Esophagus (tissue), 2 donors: ENCODE results near the gene GCK. TPM values are rescaled to one million over a fixed set of nuclear protein-coding genes. Genes with fewer than 3 reads are reported as not detected.

ENCODE experiments used
- H3K27ac ChIP-seq, 2 donors: one replicate each; pipeline ENCODE4 v1.5.1; 2013; ENCODE audit warnings: low read depth in 2 of 2, mild to moderate bottlenecking in 2 of 2, inconsistent platforms in 1 of 2, low read length in 1 of 2, moderate library complexity in 1 of 2
- H3K27me3 ChIP-seq, 2 donors: one replicate each; pipeline ENCODE4 v1.6.1; 2013; ENCODE audit warnings: low read length in 2 of 2, control low read depth in 1 of 2, mild to moderate bottlenecking in 1 of 2; ENCODE audit not compliant: insufficient read depth in 2 of 2, control insufficient read depth in 1 of 2
- H3K36me3 ChIP-seq, 2 donors: one replicate each; pipeline ENCODE4 v1.6.1; 2013; ENCODE audit warnings: low read length in 1 of 2; ENCODE audit not compliant: control insufficient read depth in 2 of 2, insufficient read depth in 2 of 2
- H3K4me1 ChIP-seq, 2 donors: one replicate each; pipeline ENCODE4 v1.6.1; 2013; ENCODE audit warnings: low read length in 1 of 2; ENCODE audit not compliant: control insufficient read depth in 2 of 2, insufficient read depth in 2 of 2
- H3K4me3 ChIP-seq, 2 donors: one replicate each; pipeline ENCODE4 v1.5.1; 2013; ENCODE audit warnings: low read length in 2 of 2, mild to moderate bottlenecking in 2 of 2, low read depth in 1 of 2, moderate library complexity in 1 of 2
- H3K9me3 ChIP-seq, 2 donors: one replicate each; pipeline ENCODE4 v1.6.1; 2013; ENCODE audit warnings: mild to moderate bottlenecking in 2 of 2, low read depth in 1 of 2, low read length in 1 of 2, moderate library complexity in 1 of 2; ENCODE audit not compliant: control insufficient read depth in 2 of 2, insufficient read depth in 1 of 2
- WGBS, 2 donors: extraction: QIAGEN DNeasy Blood & Tissue Kit; methylation state at CpG; one replicate each; pipeline ENCODE4 v1.1.7; 2013; 5-methylcytosine and 5-hydroxymethylcytosine counted together
- polyA plus RNA-seq, 2 donors: library from polyadenylated mRNA; stranded (reverse); fragments of 200-250 nt; gene quantifications; one replicate each; pipeline ENCODE4 v1.2.3, GENCODE V29; 2013
- donor health status: healthy with polysubstance abuse.
- donor health status: Bipolar disorder and iron deficiency.

Gene GCK
- polyA plus RNA-seq, 2 donors = 0.18 to 0.27 TPM

DNA sequence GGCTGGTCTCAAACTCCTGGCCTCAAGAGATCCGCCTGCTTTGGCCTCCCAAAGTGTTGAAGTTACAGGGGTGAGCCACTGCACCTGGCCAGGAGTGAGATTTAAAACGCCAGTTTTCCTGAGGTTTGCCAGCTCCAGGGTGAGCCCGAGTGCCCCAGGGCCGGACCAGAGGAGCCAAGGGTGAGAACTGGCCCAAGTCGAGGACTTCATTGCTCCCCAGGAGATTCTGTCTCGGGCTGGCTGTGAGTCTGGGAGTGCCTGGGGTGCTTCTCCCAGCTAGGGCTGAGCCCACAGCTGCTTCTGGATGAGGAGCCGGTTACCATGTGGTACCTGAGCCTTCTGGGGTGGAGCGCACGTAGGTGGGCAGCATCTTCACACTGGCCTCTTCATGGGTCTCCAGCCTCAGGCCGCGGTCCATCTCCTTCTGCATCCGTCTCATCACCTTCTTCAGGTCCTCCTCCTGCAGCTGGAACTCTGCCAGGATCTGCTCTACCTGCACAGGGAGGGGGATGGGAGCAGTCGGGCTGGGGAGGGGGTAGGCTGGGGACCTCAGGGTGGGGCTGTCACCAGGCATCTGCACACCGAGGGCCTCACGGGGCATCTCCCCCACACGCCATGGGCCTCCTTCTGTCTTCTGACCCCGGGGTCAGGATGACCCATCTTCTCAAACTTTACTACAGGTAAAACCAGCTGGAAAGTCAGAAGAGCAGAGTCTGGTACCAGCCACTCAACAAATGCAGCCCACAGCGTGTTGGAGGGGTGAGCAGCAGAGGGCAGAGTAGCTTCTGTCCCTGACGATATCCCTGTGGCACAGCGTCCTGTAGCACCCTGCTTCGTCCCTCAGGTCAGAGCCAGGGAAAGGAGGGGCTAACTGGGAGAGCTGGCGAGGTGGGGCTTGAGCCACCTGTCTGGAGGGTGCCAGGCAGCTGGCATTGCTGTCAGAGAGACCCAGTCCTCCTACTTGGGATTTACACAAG is 36.0 kb downstream of the GCK start:
- Histone ChIP-seq H3K9me3 (no peaks in the 10 kb centered on the region), H3K27ac (no peak overlapping the region), H3K36me3 (no peaks in the 10 kb centered on the region), H3K4me3 (no peak overlapping the region), H3K4me1 (peaks cover 0 to 4% of the 10 kb centered on the region in 2 donors), H3K27me3 (no peaks in the 10 kb centered on the region)
- 80% methylated on average over 22 of the region's 22 CpGs for WGBS, 2 donors

DNA sequence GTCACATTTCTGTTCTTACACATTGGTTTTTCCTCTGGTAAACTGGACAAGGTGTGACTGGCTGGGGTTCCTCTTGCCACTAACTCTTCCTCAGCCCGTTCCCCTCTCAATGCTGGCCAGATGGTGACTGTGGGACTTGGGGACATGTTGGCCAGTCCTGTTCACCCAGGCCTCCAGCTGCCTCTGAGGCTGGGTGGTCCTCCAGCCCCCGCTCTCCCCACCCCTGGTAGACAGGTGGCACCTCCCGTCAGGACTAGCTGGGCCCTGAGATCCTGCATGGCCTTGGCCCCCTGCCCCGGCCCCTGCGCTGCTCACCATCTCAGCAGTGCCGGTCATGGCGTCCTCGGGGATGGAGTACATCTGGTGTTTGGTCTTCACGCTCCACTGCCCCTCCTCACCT is 37.3 kb downstream of the GCK start:
- H3K9me3 ChIP-seq = no peaks in the 10 kb centered on the region
- H3K4me1 ChIP-seq = peaks cover 0 to 4% of the 10 kb centered on the region in 2 donors
- WGBS, 2 donors = 94 to 97% methylated on average over 9 of the region's 9 CpGs
- H3K27ac ChIP-seq = no peak overlapping the region
- H3K36me3 ChIP-seq = no peaks in the 10 kb centered on the region
- no peak overlapping the region for H3K4me3 ChIP-seq
- no peaks in the 10 kb centered on the region for H3K27me3 ChIP-seq

DNA sequence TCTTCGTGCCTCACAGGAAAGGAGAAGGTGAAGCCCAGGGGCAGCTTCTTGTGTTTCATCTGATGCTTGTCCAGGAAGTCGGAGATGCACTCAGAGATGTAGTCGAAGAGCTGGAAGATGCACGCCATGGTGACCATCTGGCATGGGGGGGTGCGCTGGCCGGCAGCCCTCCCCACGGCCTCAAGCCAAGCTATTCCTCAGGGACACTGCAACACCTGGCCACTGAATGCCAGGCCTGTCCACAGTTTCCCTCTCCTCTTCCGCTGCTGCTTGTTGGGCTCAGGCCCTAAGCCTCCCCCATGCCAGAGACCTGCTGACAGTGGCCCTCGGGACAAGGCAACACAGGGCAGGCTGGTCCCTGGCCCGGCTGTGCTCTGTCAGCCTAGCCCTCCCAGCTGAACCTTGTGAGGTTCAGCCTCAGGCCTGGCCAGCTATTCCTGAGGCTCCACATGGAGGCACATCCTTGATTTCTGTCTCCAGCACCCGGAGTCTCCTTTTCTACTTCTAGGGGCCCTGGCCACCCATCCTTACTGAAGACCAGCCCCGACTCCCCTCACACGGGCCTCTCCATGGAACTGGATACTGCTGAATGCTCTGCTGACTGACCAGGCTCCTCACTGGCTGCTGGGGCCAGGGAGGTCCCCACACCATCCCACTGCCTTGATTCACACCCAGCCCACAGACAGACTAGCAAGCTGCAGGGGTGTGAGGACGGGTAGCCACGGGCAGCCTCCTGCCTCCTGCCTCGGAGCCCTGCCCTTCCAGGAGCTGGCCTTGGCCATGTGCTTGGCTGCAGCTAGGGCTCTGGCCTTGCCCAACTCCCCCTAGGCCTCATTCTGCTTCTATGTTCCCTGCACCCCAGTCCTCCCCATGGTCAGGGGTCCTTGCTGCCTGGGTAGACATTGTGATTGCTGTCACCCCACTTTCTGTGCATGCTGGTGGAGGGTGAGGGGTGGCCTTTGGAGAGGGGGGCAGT is 38.0 kb downstream of the GCK start:
- Histone ChIP-seq H3K4me1 (peaks cover 0 to 9% of the 10 kb centered on the region in 2 donors), H3K27me3 (no peaks in the 10 kb centered on the region), H3K27ac (no peak overlapping the region), H3K4me3 (no peak overlapping the region), H3K9me3 (no peaks in the 10 kb centered on the region), H3K36me3 (no peaks in the 10 kb centered on the region)
- WGBS, 2 donors = 87 to 90% methylated on average over 16 of the region's 16 CpGs

DNA sequence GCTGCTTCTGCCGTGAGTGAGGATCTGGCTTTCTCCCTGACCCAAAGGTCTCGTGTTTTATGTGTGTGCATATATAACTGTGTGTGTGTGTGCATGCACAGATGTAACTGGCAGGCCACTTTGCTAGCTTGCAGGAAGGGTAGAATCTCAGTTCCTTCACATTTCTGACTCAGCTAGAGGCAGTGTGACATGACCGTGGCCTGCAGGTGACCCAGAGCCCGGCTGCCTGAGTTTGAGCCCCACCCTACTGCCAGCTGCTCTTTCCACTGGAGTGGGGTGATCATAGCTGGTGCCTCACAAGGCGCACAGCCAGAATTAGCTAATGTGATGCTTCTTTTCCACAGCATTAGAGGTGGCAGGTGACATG is 38.8 kb downstream of the GCK start:
- Histone ChIP-seq H3K9me3 (no peaks in the 10 kb centered on the region), H3K27ac (no peak overlapping the region), H3K36me3 (no peaks in the 10 kb centered on the region), H3K27me3 (no peaks in the 10 kb centered on the region), H3K4me3 (no peak overlapping the region), H3K4me1 (peaks cover 0 to 14% of the 10 kb centered on the region in 2 donors)
- WGBS, 2 donors = 65 to 67% methylated on average over 5 of the region's 5 CpGs

DNA sequence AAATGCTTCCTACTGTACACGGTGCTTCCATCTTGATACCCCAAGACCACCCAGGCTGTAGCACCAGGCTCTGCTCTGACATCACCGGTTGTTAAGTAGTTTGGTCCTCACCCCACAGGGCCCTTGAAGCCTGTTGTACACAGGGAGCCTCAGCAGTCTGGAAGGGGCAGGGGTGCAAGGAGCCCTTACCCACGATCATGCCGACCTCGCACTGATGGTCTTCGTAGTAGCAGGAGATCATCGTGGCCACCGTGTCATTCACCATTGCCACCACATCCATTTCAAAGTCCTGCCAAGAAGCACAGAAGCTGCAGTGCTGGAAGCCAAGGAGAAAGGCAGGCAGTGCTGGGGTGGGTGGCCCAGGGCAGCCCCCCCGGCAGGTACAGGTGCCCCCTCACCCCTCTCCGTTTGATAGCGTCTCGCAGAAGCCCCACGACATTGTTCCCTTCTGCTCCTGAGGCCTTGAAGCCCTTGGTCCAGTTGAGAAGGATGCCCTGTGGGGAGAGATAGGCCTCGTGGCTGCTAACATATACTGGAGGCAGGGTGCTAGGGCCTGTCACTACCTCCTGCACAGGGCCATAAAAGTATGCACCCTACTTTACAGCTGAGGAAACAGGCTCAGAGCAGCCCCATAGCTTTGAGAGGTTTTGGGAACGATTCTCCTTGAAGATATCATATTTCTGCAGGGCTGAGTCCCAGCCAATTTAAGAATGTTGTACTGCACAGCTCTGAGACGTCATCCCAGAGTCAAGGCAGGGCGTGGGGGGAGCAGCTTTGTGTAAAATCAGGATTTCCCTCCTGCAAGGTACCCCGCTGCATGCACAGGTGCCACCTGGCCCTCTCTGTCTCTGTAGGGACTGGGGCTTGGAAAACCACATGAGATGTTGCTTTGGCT is 39.4 kb downstream of the GCK start:
- Histone ChIP-seq H3K4me1 (peaks cover 0 to 18% of the 10 kb centered on the region in 2 donors), H3K36me3 (no peaks in the 10 kb centered on the region), H3K27me3 (no peaks in the 10 kb centered on the region), H3K27ac (no peak overlapping the region), H3K9me3 (no peaks in the 10 kb centered on the region), H3K4me3 (no peak overlapping the region)
- 84% methylated on average over 18 of the region's 18 CpGs for WGBS, 2 donors

DNA sequence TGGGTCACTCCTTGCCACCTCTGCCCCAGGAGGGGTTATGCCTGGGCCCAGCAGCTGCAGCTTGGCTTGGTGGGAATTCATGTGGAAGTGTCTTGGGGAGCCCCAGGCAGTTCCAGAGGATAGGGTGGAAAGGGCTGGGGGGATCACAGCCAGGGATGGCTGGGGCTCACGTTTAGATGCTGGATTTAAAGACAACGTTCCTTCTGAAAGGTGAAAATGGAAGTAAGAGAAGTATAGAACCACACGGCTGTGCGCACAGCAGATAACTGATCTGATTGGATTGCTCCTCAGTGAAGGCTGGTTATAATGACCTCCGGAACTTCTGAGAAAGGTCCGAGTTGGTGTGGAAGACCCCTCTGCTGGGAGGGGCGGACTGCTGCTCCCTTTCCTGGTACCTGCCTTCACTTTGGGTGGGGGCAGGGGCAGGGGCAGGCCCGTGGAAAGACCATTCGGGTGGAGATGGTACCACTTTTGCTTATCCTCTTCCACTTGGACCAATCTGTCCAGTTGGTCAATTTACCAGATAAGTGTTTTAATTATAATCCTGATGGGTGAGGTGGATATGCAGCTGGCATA is 40.2 kb downstream of the GCK start:
- Histone ChIP-seq H3K4me1 (peaks cover 0 to 18% of the 10 kb centered on the region in 2 donors), H3K4me3 (no peak overlapping the region), H3K36me3 (no peaks in the 10 kb centered on the region), H3K9me3 (no peaks in the 10 kb centered on the region), H3K27me3 (no peaks in the 10 kb centered on the region), H3K27ac (no peak overlapping the region)
- WGBS, 2 donors = 86 to 88% methylated on average over 9 of the region's 9 CpGs

DNA sequence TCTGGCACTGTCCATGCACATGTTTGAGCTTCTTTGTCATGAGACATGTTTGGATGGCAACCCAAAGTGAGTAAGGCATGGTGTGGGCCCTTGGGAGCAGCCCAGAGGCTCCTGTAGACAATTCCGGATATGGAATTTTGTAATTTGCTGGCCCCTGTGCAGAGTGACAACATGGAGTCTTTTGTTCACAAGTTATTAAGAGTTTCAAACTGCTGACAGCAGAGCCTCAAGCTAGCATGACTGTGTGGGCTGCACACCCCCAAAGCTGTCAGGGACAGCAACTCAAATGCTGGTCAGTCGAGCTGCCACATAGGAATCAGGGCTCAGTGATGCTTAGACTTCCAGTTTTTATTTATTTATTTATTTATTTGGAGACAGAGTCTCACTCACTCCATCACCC is 41.1 kb downstream of the GCK start:
- Histone ChIP-seq H3K27ac (no peak overlapping the region), H3K9me3 (no peaks in the 10 kb centered on the region), H3K4me1 (peaks cover 0 to 18% of the 10 kb centered on the region in 2 donors), H3K27me3 (no peaks in the 10 kb centered on the region), H3K4me3 (no peak overlapping the region), H3K36me3 (no peaks in the 10 kb centered on the region)
- 83% methylated on average over 2 of the region's 2 CpGs for WGBS, 2 donors

DNA sequence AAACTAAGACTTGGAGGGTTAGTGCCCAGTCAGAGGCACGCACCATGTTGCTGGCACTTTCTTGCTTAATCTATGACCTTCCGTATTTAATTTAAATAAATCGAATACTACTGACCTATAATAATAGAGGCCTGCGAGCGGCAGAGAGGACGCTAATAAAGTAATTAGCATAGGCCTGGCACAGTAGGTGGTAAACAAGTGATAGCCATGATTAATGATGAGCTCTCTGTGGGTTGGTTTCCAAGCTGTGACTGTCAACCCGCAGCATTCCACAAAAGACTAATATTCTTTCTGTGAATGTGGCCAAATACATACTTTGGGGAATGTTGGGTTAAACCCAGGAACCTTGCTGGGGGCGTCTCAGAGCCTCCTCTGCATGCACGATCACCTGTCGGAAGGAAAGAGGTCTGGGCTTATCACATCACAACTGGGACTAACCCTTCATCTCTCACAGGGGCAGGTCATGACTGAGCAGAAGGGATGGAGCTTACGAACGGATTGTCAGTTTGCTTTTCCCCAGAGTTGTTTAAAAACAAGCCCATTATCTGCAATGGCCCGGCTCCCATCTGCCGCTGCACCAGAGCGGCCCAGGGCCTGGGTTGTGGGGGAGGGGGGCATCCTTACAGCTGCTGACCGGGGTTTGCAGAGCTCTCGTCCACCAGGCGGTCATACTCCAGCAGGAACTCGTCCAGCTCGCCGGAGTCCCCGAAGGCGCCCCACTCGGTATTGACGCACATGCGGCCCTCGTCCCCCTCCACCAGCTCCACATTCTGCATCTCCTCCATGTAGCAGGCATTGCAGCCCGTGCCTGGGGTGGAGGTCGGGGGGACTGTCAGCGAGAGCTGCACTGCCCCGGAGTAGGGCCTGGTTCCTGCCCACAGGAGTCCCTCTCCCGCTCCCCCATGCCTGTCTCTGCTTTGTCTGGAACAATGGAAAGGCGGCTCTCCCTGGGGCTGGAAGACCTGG is 41.9 kb downstream of the GCK start:
- H3K9me3 ChIP-seq = no peaks in the 10 kb centered on the region
- no peaks in the 10 kb centered on the region for H3K36me3 ChIP-seq
- H3K4me3 ChIP-seq = no peak overlapping the region
- WGBS, 2 donors = 65 to 73% methylated on average over 33 of the region's 33 CpGs
- H3K27me3 ChIP-seq = no peaks in the 10 kb centered on the region
- H3K4me1 ChIP-seq = peaks cover 0 to 18% of the 10 kb centered on the region in 2 donors
- no peak overlapping the region for H3K27ac ChIP-seq
